HG02884 (cell line): ENCODE measurements around the gene FDPS.

ENCODE experiments used
- ATAC-seq: cut with Tn5 transposase; IDR thresholded peaks from one replicate; pipeline ENCODE4 v1.9.1; 2021; ENCODE audit warnings: mild to moderate bottlenecking, moderate library complexity; ENCODE audit not compliant: unreplicated experiment

Gene FDPS

DNA sequence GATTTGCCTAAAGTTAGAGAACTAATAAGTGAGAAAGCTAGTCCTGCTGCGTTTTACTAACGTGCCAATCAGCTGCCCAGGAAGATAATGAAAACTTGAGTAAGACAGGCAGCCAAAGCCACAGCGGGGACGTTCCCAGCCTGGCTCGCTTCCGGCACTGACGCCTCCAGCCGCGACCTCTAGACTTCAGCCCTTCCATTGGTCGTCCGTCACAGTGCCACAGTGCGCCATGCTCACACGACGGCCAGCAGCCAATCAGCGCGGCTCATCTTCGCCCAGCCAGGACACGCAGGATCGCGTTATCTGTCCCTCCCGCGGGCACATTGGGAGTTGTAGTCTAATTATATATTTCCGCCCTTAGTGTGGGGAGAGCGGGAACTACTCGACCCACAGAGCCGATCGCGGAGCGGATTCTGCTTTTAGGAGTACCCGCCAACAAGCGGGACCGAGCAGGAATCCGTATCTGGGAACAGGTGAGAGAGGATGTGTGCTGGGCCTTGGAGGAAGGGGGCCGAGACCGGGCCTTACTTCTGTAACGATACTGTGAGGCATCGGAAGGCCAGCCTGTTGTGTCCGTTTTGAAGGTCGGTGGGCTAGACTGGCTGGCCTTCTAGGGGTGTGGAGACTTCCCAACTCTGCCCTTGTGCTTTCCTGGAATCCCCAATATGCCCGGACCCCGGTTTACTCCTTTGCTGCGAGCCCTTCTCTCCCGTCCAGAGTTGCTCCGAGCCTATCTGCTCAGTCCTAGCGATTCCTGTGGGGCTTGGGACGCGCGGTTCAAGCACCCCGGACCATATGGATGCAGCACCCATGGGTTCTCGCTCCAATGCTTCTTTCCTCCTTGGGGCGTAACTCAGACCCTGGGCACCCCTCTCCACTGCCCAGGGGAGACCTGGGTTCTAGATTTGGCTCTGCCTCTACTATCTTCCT is at the start of gene FDPS:
TSS of gene FDPS (plus strand) at position 374 of the 930 bp plus-strand sequence. CDS start 924 bp downstream, outside the sequence.
- peak; percentile 94 for ATAC-seq

DNA sequence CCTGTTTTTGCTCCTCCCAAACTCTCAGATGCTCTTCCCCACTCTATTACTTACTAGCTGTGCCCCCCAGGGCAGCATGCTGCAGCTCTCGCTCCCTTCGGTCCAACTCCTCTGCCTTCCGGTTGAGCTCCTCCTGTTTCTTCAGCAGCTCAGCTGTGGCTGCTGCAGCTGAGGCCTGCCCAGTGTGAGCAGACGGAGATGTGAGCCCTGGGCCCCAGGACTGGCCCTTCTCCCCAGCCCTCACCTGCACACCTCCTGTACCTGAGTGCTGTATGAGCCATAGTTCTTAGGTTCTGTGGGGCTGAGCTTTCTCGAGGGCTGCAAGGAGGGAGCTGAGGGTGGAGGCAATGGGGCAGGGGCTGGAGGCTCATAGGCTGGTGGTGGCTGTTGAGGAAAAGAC is 48.4 kb upstream of the FDPS start:
- no peak for ATAC-seq

GRCh38 chr1:155261493-155261851 is 47.2 kb upstream of the FDPS start:
- no peak for ATAC-seq

GRCh38 chr1:155261852-155262673 is 46.6 kb upstream of the FDPS start, which contains the start of gene SCAMP3:
SCAMP3 (minus strand) TSS chr1:155262360; CDS start chr1:155262151, 209 bp downstream.
- ATAC-seq, result peak; percentile 93

- ATAC-seq, result no peak
These were observed 45.6 kb upstream of the FDPS start for GRCh38 chr1:155263067-155263466.

- ATAC-seq, result no peak
These were observed 42.1 kb upstream of the FDPS start for GRCh38 chr1:155266553-155266952.

GRCh38 chr1:155267373-155267772 is 41.3 kb upstream of the FDPS start:
- no peak for ATAC-seq

- no peak for ATAC-seq
These were observed 40.0 kb upstream of the FDPS start for GRCh38 chr1:155268630-155269029.

GRCh38 chr1:155269381-155269780 is 39.3 kb upstream of the FDPS start:
- no peak for ATAC-seq

- ATAC-seq, result peak; percentile 20
These were observed 36.0 kb upstream of the FDPS start for GRCh38 chr1:155272466-155273342.

DNA sequence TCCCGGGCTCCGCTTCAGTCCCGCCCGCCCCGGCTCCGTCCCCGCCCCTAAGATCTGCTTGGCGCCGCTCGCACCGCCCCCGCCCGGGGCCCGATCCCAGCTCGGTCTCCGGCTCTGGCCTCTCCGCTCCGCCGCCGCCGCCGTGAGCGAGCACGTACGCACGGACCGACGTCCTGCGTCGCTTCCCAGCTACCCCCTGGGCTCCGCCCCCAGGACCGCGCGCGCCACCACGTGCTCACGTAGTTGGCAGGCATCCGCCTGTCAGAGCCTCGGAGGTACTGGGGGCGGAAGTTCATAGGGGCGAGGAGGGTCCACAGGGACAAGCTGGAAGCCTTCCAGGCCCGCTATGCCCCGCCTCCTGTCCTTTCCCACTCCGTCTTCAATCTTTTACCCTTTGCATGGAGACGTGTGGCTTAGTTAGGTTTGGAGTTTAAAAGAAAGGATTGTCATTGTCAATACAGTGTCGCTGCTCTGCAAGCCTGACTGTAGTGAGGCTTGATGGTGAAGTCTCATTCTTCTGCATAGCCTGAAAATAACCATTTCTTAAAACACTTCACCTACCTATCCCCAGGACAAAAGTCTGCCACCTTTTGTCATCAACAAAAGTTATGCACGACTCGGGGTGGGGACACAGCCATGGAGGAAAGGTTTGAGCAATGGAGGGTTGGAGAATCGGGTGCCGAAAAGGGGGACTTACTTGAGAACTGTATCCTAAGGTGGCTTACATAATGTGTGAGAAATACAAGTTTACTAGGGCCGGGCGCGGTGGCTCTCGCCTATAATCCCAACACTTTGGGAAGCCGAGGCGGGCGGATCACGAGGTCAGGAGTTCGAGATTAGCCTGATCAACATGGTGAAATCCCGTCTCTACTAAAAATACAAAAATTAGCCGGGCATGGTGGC is 35.1 kb upstream of the FDPS start, which contains the start of gene CLK2:
TSS of gene CLK2 (minus strand) at position 162 of the 903 bp plus-strand sequence. CDS start 2,527 bp downstream, outside the sequence.
- ATAC-seq, result peak; percentile 74

- peak; percentile 50 for ATAC-seq
These were observed 31.4 kb upstream of the FDPS start, which contains the start of gene HCN3 for GRCh38 chr1:155277070-155277901. HCN3 (plus strand) TSS chr1:155277463; CDS start chr1:155277591, 128 bp downstream.

DNA sequence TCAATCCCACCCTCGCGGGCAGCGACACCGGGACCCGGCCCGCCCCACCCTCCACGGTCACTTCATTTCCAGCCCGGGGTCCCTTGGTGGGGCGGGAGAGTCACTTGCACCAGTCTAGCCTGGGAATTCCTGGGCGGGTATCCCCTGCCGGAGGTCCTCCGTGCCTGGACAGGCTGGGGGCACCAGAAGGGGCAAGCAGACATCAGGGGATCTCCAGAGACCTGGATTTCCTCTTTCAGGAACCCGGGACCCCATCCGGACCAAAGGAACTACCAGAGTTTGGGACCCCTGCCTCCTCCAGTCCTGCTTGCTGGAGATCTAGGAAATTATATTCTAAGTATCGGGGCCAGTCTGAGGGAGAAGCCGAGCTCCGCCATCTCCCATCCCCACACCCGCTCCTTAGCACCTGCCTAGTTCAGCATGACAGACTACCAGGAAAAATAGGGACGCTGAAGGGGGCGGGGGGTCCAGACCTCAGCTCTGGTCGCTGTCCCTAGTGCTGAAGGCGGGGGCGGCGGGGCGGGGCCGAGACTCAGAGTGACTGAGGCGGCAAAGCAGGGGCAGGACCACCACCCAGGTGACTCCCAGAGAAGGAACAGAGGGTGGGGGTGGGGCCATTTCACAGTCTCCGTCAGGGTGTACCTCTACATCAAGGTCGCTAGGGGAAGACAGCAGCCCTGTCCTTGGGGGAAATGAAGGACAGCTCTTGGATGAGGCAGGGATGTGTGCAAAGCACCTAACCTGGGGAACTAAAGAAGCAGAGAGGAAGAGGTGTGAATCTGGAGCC is 30.6 kb upstream of the FDPS start:
- ATAC-seq, result no peak

- no peak for ATAC-seq
These were observed 29.9 kb upstream of the FDPS start for GRCh38 chr1:155278689-155279160.

DNA sequence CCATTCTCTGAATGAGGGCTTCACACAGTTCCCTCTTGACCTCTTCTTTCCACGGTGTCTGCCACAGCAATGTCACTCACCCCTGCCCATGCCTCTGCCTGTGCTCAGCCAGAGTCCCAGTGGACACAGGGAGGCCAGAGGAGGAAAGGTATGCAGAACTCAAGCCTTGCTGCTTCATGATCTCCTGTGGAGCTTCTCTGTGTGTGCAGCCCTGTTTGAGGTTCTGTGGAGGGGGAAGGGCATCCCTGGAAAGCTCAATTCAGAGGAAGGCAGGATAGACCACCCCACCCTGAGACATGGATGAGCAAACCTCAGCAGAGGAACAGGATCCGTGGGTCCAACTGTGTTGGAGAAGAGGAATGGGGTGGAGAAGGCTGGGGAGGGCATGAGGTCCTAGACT is 29.4 kb upstream of the FDPS start:
- ATAC-seq, result no peak

GRCh38 chr1:155282488-155283091 is 26.1 kb upstream of the FDPS start:
- no peak for ATAC-seq

- no peak for ATAC-seq
These were observed 24.2 kb upstream of the FDPS start for GRCh38 chr1:155284476-155284875.
